H9 (cell line): ENCODE results near the gene DIP2C. TPM values are rescaled to one million over a fixed set of nuclear protein-coding genes. Genes with fewer than 3 reads are reported as not detected.

Source experiments
- DNase-seq: peaks from one replicate; pipeline ENCODE4 v3.0.0-alpha.2; 2017
- H2AFZ ChIP-seq: one replicate; pipeline ENCODE4 v1.6.1; 2013; ENCODE audit warnings: mild to moderate bottlenecking, low read length, control low read depth, moderate library complexity
- H2AK5ac ChIP-seq: 2 replicates; pipeline ENCODE4 v1.6.1; 2013; ENCODE audit warnings: low read length, control low read depth, mixed read lengths; ENCODE audit not compliant: insufficient read length
- H2BK120ac ChIP-seq: one replicate; pipeline ENCODE4 v1.6.1; 2013; ENCODE audit warnings: low read depth, mild to moderate bottlenecking, low read length, control low read depth, inconsistent platforms; ENCODE audit not compliant: poor library complexity, severe bottlenecking
- H2BK12ac ChIP-seq: 2 replicates; pipeline ENCODE4 v1.6.1; 2013; ENCODE audit warnings: low read length, control low read depth, mixed read lengths, low read depth; ENCODE audit not compliant: insufficient read length
- H2BK15ac ChIP-seq: 2 replicates; pipeline ENCODE4 v1.6.1; 2013; ENCODE audit warnings: low read depth, low read length, control low read depth
- H2BK20ac ChIP-seq: one replicate; pipeline ENCODE4 v1.6.1; 2013; ENCODE audit warnings: low read depth, mild to moderate bottlenecking, low read length, control low read depth, inconsistent platforms; ENCODE audit not compliant: poor library complexity, severe bottlenecking
- H2BK5ac ChIP-seq: 2 replicates; pipeline ENCODE4 v1.6.1; 2013; ENCODE audit warnings: low read length, control low read depth, mixed read lengths; ENCODE audit not compliant: insufficient read length
- H3K14ac ChIP-seq: 2 replicates; pipeline ENCODE4 v1.6.1; 2013; ENCODE audit warnings: low read length, control low read depth; ENCODE audit not compliant: insufficient read depth
- H3K18ac ChIP-seq: 2 replicates; pipeline ENCODE4 v1.6.1; 2013; ENCODE audit warnings: low read depth, mild to moderate bottlenecking, mixed read lengths, low read length, control low read depth; ENCODE audit not compliant: insufficient read length
- H3K23ac ChIP-seq: 2 replicates; pipeline ENCODE4 v1.6.1; 2013; ENCODE audit warnings: low read length, control low read depth, mixed read lengths, low read depth; ENCODE audit not compliant: insufficient read length
- H3K23me2 ChIP-seq: 2 replicates; pipeline ENCODE4 v1.6.1; 2013; ENCODE audit warnings: low read depth, mild to moderate bottlenecking, mixed read lengths, low read length, control low read depth; ENCODE audit not compliant: insufficient read length, poor library complexity, severe bottlenecking
- H3K27ac ChIP-seq: 2 replicates; pipeline ENCODE4 v1.5.1; 2013; ENCODE audit warnings: low read length, control low read depth, mixed read lengths, low read depth; ENCODE audit not compliant: insufficient read length
- H3K27me3 ChIP-seq: 2 replicates; pipeline ENCODE4 v1.6.1; 2013; ENCODE audit warnings: low read length, control low read depth, inconsistent platforms; ENCODE audit not compliant: insufficient read depth
- H3K4ac ChIP-seq: 2 replicates; pipeline ENCODE4 v1.6.1; 2013; ENCODE audit warnings: low read depth, mild to moderate bottlenecking, control low read depth, inconsistent platforms, low read length, moderate library complexity
- H3K4me1 ChIP-seq: 2 replicates; pipeline ENCODE4 v1.6.1; 2013; ENCODE audit warnings: low read length, control low read depth, inconsistent platforms; ENCODE audit not compliant: insufficient read depth
- H3K4me2 ChIP-seq: 2 replicates; pipeline ENCODE4 v1.6.1; 2013; ENCODE audit warnings: low read length, control low read depth, mixed read lengths; ENCODE audit not compliant: insufficient read length, insufficient read depth
- H3K56ac ChIP-seq: 2 replicates; pipeline ENCODE4 v1.6.1; 2013; ENCODE audit warnings: low read depth, mild to moderate bottlenecking, mixed read lengths, low read length, control low read depth; ENCODE audit not compliant: insufficient read length
- H3K79me1 ChIP-seq: 2 replicates; pipeline ENCODE4 v1.6.1; 2013; ENCODE audit warnings: low read depth, mild to moderate bottlenecking, moderate library complexity, low read length, control low read depth, inconsistent platforms; ENCODE audit not compliant: insufficient read depth, poor library complexity, severe bottlenecking
- H3K79me2 ChIP-seq: 2 replicates; pipeline ENCODE4 v1.6.1; 2013; ENCODE audit warnings: low read length, control low read depth, inconsistent platforms; ENCODE audit not compliant: insufficient read depth
- H3K9ac ChIP-seq: 2 replicates; pipeline ENCODE4 v1.6.1; 2013; ENCODE audit warnings: low read length, control low read depth, mixed read lengths; ENCODE audit not compliant: insufficient read length; ENCODE audit errors: extremely low read depth
- H3K9me3 ChIP-seq: one replicate; pipeline ENCODE4 v1.6.1; 2013; ENCODE audit warnings: low read depth, low read length, inconsistent platforms; ENCODE audit not compliant: control insufficient read depth
- H3T11ph ChIP-seq: one replicate; pipeline ENCODE4 v1.6.1; 2013; ENCODE audit warnings: mild to moderate bottlenecking, low read length, control low read depth, inconsistent platforms
- H4K20me1 ChIP-seq: one replicate; pipeline ENCODE4 v1.6.1; 2013; ENCODE audit not compliant: control insufficient read depth, insufficient read length, insufficient read depth
- H4K5ac ChIP-seq: 2 replicates; pipeline ENCODE4 v1.6.1; 2013; ENCODE audit warnings: low read depth, mild to moderate bottlenecking, mixed read lengths, low read length, control low read depth; ENCODE audit not compliant: insufficient read length
- H4K8ac ChIP-seq: replicated peaks from 2 replicates; pipeline ENCODE4 v1.6.1; 2013; ENCODE audit warnings: low read length, control low read depth, mixed read lengths, low read depth; ENCODE audit not compliant: insufficient read length
- H4K91ac ChIP-seq: 2 replicates; pipeline ENCODE4 v1.6.1; 2013; ENCODE audit warnings: low read depth, mild to moderate bottlenecking, moderate library complexity, mixed read lengths, low read length, control low read depth; ENCODE audit not compliant: insufficient read length
- H3K27ac Mint-ChIP-seq, 3 experiments: 2 replicates in 2 of 3; 3 replicates in 1 of 3; pipeline ENCODE4 v1.8.0; 2020 to 2021; ENCODE audit warnings: mixed read lengths in 3 of 3, mild to moderate bottlenecking in 1 of 3, moderate library complexity in 1 of 3
- H3K27me3 Mint-ChIP-seq: 2 replicates; pipeline ENCODE4 v1.8.0; 2021; ENCODE audit warnings: low read depth, mild to moderate bottlenecking, moderate library complexity, mixed read lengths
- H3K36me3 Mint-ChIP-seq, 3 experiments: 2 replicates in 2 of 3; 3 replicates in 1 of 3; pipeline ENCODE4 v1.8.0; 2020 to 2021; ENCODE audit warnings: low read depth in 3 of 3, mixed read lengths in 3 of 3; ENCODE audit not compliant: insufficient read depth in 1 of 3
- H3K4me1 Mint-ChIP-seq, 2 experiments: 2 replicates each; pipeline ENCODE4 v1.8.0; 2020; ENCODE audit warnings: mixed read lengths in 2 of 2
- H3K4me3 Mint-ChIP-seq, 2 experiments: 2 replicates in 1 of 2; 3 replicates in 1 of 2; pipeline ENCODE4 v1.8.0; 2020 to 2021; ENCODE audit warnings: mild to moderate bottlenecking in 2 of 2, mixed read lengths in 2 of 2, moderate library complexity in 1 of 2
- H3K9me3 Mint-ChIP-seq, 2 experiments: 2 replicates in 1 of 2; 3 replicates in 1 of 2; pipeline ENCODE4 v1.8.0; 2020; ENCODE audit warnings: mild to moderate bottlenecking in 2 of 2, mixed read lengths in 2 of 2, moderate library complexity in 1 of 2
- WGBS: extraction: QIAGEN DNeasy Blood & Tissue Kit; methylation state at CpG from one replicate; pipeline ENCODE4 v1.1.7; 2013; ENCODE audit warnings: missing lambda C conversion rate, low lambda C conversion rate, mixed read lengths; ENCODE audit not compliant: insufficient read length; ENCODE audit errors: extremely low coverage; 5-methylcytosine and 5-hydroxymethylcytosine counted together
- total RNA-seq: library from RNA; stranded (reverse); gene quantifications from 2 replicates; pipeline ENCODE4 v1.2.1, GENCODE V29; 2021
- TF ChIP-seq, protein P1 (sequence below): fragments of 200-600 bp; sonication (generic); conservative IDR thresholded peaks from 3 replicates; pipeline ENCODE4 v1.8.0; 2021; ENCODE audit warnings: antibody characterized with exemption, mild to moderate bottlenecking

DIP2C gene
- total RNA-seq, 1 experiment from 2014 or later = 7.9 TPM

GRCh38 chr10:326894-327635 is 362.4 kb downstream of the DIP2C start:
- Histone ChIP-seq H3K56ac (no peak overlapping the region), H4K5ac (no peak overlapping the region), H3K27ac (no peak overlapping the region), H3K4ac (no peak overlapping the region), H2BK5ac (no peak overlapping the region), H2BK20ac (no peak overlapping the region), H3K9me3 (no peaks in the 10 kb centered on the region), H2BK15ac (no peak overlapping the region), H3K23me2 (no peaks in the 10 kb centered on the region), H3K27me3 (no peaks in the 10 kb centered on the region), H4K8ac (no peak overlapping the region), H4K20me1 (no peaks in the 10 kb centered on the region), H2BK12ac (no peak overlapping the region), H3K14ac (no peak overlapping the region), H3K4me1 (no peaks in the 10 kb centered on the region), H3K79me2 (no peaks in the 10 kb centered on the region), H2AFZ (no peak overlapping the region), H2BK120ac (no peak overlapping the region), H3K79me1 (no peaks in the 10 kb centered on the region), H3K4me2 (no peak overlapping the region), H3K18ac (no peak overlapping the region), H4K91ac (no peak overlapping the region), H3K23ac (no peak overlapping the region), H2AK5ac (no peak overlapping the region), H3K9ac (no peak overlapping the region), H3T11ph (no peak overlapping the region)
- H3K27ac Mint-ChIP-seq = no peak overlapping the region; a peak in 1 of 7 replicates
- H3K27me3 Mint-ChIP-seq = no peaks in the 10 kb centered on the region
- H3K4me1 Mint-ChIP-seq = peaks cover 9 to 10% of the 10 kb centered on the region in 2 experiments
- no peak overlapping the region for H3K4me3 Mint-ChIP-seq
- H3K9me3 Mint-ChIP-seq = no peaks in the 10 kb centered on the region; a peak in 1 of 5 replicates
- no CpG with 5 or more reads among the region's 29 CpGs for WGBS
- peaks cover 4 to 22% (median 12%) of the 10 kb centered on the region in 3 experiments for H3K36me3 Mint-ChIP-seq
- TF ChIP-seq, protein P1, sequence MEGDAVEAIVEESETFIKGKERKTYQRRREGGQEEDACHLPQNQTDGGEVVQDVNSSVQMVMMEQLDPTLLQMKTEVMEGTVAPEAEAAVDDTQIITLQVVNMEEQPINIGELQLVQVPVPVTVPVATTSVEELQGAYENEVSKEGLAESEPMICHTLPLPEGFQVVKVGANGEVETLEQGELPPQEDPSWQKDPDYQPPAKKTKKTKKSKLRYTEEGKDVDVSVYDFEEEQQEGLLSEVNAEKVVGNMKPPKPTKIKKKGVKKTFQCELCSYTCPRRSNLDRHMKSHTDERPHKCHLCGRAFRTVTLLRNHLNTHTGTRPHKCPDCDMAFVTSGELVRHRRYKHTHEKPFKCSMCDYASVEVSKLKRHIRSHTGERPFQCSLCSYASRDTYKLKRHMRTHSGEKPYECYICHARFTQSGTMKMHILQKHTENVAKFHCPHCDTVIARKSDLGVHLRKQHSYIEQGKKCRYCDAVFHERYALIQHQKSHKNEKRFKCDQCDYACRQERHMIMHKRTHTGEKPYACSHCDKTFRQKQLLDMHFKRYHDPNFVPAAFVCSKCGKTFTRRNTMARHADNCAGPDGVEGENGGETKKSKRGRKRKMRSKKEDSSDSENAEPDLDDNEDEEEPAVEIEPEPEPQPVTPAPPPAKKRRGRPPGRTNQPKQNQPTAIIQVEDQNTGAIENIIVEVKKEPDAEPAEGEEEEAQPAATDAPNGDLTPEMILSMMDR = no peak
- no peak for DNase-seq
